Stimulated activated CD4-positive, alpha-beta T cell treated with anti-CD3 and anti-CD28 coated beads, Interleukin-15, amount 100 ng/mL, for 24 hours (primary cell): ENCODE results near the gene GGTLC1.
"Not testable (repeated sequence)": the region's sequence is repeated elsewhere in the genome, so short reads cannot be mapped to it uniquely, and the experiment has no call there.

ENCODE experiments used
- DNase-seq: peaks from one replicate; pipeline ENCODE4 v3.0.0-alpha.2; 2020

Gene GGTLC1

DNA sequence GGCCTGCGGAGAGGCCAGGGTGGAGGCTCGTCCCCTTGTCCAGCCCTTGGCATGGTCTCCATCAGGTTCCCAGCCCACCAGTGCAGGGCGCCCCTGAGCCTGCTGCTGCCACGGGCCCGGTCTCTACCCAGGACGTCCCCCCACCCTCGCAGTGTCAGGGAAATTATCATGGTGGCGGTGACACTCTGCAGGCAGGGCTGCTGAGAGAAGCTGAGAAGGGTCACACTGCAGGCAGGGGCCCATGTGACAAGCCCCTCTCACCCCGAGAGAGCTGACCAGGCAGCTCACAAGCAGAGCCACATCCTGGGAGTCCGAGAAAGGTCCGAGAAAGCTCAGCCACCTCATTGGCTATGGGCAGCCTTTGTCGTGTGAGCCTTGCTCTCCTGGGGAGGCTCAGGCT lies 4.9 kb upstream of the GGTLC1 start:
- DNase-seq = not testable (repeated sequence)

DNA sequence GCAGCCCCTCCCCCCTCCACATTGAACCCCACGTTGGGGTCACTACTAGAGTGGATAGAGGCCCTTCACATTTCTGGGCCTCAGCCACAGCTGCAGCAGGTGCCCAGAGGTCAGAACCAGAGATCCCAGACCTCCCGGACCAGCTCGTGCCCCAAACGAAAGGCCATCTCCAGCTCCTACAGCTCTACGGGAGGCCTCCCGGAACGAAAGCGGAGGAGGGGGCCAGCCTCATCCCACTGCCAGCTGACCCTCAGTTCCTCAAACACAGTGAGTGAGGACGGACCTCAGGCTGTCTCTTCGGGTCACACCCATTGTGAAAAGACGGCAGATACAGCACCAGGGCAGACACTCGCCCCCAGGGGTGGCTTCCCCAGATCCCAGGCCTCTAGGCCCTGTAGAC lies 1.7 kb upstream of the GGTLC1 start:
- not testable (repeated sequence) for DNase-seq

DNA sequence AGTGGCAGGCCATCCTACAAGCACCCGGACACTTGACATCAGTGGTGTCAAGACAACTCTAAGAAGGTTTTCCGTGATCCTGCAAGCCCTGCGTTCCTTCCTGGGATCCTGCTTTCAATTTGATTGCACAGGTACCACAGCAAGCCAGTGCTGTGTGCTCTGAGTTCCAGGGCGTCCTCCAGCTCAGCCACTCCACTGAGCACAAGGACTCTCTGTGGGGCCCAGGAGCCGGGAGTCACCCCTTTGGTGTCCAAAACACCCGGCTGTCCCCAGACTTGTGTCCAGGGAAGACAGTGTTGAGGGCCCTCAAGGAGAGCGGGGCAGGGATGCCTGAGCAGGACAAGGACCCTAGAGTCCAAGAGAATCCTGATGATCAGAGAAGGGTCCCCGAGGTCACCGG lies 387 bp upstream of the GGTLC1 start:
- DNase-seq = not testable (repeated sequence)

DNA sequence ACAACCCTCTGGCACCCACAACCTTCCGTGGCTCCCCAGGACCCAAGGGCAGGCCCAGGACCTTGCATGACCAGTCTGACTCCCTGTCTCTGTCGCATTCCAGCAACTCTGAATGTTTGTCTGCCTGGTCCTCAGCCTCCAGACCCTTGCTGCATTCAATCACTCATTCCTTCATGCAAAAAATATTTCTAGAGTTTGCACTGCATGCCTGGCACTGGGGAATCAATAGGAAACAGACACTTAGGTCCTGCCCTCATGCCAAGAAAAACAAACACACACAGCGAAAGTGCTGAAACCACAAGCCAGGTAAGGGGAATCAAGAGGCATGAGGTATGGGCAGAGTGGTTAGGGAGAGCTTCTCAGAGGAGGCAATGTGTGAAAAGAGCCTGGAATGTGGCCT lies 1.9 kb downstream of the GGTLC1 start:
- not testable (repeated sequence) for DNase-seq

DNA sequence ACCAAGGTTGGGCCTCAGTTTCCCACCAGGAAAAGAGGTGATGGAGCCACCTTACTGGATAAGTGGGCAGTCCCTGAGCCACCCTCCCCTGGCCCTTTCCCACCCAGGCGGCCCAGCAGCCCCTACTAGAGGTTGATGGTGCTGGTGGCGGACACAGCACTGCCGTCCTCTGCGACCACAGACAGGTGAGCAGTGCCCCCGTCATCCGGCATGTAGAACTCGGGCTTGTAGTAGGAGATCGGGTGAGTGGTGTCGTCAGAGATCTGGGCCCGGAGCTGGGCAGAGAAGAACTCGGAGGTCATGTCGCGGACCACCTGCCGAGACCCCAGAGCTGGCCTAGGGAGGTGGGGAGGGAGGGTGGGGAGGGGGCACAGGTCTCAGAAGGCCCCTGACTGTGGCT lies 2.3 kb downstream of the GGTLC1 start:
- DNase-seq = not testable (repeated sequence)

DNA sequence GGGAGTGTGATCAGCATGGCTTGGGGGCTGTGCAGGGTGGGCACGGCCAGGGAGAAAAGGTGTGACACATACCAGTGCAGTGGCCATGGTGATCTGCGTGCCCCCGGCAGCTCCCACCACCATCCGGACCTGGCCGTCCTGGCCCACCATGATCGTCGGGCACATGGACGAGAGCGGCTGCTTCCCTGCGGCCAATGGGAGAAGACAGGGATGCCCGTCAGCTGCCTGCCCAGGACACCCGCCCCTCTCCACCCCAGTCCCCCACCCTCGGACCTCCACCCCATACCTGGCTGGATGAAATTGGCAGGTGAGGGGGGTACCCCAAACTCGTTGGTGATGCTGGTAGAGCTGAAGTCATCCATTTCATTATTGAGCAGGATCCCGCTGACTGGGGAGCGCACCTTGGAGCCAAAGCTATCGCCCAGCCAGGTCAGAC lies 2.8 kb downstream of the GGTLC1 start:
- DNase-seq = not testable (repeated sequence)

DNA sequence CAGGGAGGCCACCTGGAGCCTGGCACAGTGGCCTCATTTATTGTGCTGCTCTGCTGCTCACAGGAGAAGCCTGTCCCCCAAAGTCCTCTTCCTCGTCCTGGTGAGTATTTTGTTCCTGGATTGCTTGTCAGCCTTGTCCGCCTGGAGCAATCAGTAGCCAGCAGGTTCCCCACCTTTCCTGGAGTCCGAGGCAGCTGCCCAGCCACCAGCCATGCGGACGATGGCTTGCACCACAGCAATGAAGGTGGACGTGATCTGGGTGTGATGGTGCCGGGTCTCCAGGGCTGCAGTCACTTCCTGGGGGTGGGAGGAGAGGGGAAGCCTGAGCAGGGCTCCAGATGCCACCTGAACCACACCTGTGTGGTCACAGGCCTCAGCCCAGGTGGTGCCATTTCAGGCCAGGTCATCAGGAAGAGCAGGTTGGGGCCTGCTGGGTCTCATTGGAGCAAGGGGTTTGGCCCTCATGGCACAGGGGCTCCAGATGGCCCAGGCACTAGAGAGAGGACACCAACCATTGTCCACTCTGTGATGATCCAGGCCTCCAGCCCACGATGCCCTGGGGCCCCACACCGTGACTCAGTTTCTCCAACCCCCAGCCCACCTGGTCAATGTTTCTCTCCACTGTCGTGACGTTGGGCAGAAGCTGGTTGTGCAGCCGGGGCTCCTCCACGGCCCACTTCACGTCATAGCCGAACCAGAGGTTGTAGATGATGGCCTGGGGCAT lies 3.4 kb downstream of the GGTLC1 start:
- DNase-seq = not testable (repeated sequence)

DNA sequence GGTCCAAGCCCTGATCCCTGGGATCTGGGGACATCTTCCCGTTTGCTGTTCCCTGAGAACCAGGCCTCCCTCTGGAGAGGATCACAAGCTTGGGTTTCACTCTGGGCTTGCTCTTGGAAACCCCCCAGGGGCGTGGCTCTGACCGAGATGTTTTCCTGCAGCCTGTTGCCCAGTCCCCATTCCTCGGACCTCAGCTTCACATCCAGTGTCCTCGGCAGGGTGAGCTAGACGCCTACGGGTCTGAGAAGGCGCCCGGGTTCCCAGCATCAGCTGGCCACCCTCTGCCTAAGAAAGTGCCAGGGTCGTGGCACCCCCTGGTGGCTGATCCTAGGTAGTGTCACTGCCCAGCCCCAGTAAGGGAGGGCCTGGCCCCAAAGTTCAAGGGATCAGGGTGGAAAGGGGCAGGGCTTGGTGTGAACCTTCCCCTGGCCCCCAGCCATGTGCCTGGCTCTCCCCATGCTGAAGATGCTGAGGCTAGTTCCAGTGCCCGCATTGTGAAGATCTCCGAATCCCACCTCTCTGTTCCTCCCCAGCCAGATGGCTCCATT lies 4.0 kb downstream of the GGTLC1 start:
- DNase-seq = not testable (repeated sequence)

DNA sequence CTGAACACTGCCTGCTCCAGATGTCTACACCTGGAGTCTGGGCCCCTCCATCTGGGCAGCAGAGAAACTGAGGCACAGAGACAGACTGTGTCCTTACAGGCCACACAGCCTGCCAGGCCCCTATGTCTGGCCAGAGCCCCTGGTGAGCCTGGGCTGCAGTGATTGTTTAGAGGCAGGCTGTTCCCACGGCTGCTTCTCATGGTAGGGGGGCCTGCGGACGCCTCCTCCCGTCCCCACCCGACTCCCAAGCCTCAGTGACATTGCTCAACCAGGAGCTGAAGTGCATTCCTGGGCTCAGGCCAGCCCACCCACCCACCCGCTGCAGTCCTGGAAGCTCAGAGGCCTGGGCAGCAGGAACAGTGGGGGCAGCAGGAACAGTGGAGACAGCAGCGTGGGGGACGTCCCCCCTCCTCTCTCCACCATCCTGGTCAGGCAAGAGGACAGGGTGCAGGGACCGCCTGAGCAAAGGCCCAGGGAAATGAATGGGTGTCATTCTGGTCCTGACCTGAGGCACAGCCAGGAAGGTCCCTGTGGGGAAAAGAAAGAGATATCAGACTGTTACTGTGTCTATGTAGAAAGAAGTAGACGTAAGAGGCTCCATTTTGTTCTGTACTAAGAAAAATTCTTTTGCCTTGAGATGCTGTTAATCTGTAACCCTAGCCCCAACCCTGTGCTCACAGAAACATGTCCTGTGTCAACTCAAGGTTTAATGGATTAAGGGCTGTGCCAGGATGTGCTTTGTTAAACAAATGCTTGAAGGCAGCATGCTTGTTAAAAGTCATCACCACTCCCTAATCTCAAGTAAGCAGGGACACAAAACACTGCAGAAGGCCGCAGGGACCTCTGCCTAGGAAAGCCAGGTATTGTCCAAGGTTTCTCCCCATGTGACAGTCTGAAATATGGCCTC lies 6.2 kb downstream of the GGTLC1 start:
- not testable (repeated sequence) for DNase-seq

DNA sequence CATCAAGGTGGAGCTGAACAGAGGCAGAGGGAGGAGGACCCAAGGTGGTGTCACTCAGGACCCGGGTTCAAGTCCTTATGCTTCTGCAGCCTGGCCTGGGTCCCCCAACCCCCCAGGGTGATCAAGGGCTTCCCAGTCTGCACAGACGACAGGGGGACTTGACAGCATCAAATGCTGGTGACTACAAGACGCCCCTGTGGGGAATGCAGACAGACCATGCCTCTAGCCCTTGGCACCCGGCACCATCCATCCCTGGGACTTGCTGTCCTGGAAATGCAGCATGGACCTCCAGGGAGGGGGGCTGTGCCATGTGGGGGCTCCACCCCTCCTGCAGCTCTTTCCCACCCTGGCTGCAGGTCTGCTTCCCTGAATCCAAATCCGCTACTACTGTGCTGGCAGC lies 7.1 kb downstream of the GGTLC1 start:
- DNase-seq = not testable (repeated sequence)

DNA sequence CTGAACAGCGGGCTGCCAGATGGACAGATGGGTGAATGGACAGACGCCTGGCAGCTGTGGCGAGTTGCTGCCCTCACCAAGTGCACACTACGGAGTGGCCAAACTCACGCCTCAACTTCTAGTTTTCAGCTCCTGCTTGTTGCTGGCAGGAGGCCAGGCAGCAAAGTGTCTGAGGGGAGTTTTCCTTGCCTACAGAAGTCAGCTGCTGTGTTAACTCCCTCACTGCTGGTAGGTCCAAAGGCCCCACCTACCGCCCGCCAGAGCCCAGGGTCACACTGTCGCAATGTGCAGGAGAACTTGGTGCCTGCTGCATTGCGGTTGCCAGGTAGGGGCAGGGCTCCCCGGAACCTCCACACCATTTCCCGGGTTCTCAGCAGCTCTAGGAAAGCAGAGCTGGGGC lies 7.6 kb downstream of the GGTLC1 start:
- not testable (repeated sequence) for DNase-seq

DNA sequence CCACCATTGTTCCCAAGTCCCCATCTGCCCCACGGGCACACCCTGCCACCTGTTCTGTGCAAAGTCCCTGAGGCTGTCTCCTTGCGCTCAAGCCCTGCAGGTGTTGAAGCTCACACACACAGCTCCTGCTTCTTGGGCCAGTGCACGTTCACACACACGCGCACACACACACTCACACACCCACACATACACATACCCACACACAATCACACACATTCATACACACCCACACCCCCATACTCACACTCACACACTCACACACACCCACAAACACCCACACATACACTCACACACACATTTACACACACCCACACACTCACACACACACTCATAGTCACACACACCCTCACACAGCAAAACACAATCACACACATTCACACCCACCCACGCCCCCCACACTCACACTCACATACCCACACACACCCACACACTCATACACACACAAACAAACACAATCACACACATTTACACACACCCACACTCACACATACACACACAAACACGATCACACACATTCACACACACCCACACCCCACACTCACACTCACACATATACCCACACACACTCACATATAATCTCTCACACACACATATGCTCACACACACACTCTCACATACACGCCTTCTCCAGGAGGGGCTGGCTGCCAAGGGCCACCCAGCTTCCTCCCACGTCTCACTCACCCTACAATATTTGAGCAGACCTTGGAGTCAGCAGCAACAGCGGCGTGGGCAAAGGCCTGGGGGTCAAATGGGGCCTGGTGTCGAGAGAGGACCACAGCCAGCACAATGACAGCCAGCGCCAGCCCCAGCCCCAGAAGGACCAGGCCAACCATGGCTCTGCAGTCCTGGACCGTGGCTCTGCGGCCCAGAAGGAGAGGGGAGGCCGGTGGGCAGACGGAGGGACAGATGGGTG lies 8.4 kb downstream of the GGTLC1 start:
- DNase-seq = not testable (repeated sequence)

DNA sequence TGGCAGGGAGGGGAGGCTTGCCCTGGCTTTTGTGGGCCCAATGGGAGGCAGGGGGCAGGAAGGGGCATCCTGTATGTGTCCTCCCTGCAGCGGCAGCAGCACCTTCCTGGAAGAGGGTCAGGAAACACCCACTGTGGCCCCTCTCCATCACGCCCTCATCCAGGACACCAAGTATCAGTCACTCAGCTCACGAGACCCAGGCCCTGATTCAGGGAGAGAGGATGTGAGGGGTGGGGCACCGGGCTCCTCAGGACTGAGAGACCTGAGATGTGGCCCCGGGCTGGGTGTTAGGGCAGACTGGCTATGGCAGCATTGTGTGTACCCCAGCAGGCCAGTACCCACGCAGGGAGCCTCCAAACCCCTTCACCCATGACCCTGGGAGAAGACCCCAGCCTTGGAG lies 9.2 kb downstream of the GGTLC1 start:
- not testable (repeated sequence) for DNase-seq

DNA sequence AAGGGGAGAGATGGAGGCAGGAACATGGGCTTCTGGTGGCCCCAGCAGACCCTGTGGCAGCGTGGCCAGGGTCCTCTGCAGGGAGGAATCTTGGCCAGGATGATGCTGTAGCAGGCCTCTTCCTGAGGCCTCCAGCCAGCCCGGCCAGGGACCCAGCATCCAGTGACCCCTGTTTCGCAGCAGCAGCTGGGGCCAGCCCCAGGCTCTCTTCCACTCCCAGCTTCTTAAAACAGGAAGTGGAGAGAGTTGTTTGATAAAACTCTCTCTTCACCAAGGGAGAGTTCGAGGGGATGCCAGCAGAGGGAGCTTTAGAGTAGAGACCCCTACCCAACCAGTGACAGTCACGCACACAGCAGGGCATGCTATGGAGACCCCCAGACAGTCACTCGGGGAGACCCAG lies 10.1 kb downstream of the GGTLC1 start:
- not testable (repeated sequence) for DNase-seq

DNA sequence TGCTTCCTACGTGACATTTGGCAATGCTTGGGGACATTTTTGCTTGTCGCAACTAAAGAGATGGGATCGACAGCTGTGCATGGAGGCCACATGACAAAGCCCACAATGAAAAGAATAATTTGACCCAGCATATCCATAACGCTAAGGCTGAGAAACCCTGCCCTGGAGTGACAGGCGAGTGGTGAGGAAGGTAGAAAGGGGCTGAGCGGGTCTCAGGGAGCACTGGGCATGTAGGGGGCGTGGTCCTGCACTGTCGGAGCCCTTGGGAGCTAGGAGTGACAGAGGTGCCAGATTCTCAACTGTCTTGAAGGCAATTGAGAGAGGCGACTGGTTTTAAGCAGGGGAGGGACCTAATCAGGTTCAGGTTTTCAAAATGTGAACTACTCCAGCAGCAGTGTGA lies 13.6 kb downstream of the GGTLC1 start:
- DNase-seq = no peak

DNA sequence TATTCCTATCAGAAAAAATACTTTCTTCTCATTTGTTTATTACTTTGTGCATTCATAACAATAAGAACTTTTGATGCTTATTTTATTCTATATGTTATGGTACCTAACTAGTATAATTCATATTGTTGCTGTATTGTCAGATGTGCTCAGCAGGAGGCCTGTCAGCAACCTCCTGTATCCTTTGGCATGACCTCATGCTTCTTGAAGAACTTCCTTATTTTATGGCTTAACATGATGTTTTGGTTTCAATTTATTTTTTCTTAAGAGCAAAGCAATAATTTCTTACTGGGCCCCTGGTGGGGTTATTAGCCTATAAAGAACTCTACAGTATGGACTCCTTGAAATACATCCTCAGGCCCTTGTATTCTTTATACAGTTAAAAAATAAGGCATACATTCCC lies 17.3 kb downstream of the GGTLC1 start:
- DNase-seq = no peak

DNA sequence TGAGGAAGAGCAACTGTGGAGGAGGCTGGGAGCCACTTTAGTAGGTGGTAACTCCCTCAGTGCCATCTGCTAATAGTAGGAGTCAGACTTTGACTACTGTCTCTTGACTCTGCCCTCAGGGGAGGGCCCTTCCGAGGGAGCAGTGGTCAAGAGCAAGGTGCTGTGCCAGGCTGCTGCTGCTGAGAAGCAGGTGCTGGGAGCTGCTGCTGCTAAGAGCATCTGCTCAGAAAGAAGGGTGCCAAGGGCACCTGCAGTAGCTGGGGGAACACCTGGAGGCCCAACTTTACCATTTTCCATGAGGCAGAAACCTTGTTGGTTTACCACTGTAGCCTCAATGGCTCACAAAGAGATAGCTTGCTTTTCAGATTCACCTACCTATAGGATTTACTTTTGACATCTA lies 18.5 kb downstream of the GGTLC1 start:
- no peak for DNase-seq

DNA sequence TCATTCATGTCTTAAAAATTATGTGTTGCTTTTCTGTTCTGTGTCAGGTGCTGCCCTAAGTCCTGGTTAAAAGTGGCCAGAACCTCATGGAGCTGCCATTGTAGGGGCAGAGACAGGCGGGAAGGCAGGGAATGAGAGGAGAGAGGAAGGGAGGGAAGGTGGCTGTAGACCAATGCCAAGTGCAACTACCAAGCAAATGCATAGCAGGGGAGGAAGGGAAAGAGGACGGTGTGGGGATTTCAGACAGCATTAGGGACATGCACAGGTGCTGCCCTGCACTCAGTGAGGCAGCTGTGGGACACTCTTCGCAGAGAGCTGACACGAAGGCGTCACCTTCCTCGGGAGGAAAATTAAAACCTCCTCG lies 21.0 kb downstream of the GGTLC1 start:
- no peak for DNase-seq

DNA sequence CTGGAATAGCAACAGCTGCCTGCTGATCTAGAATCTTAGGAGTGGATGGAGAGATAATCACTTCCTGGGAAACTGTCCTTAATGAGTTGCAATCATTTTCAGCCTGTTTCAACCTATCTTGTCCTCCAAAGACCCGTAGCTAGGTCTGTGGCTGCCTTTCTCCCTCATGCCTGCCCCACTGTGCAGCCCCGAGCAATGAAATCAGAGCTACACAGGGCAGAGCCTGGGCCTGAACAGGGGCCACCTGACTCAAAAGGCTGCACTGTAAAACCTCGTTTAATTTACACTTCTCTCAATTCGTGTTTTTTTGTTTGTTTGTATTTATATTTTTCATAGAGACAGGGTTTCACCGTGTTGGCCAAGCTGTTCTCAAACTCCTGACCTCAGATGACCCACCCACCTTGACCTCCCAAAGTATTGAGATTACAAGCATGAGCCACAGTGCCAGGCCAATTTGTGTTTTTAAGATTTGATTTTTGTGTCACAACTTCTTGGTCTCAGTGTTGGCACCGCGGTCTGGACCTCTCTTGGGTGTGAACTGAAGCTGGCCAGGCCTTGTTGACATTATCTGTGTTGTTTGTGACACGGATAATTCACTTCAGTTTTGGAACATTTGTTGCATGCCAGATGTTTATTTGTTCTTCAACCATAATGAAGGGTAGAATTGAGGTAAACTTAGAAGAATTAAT lies 21.5 kb downstream of the GGTLC1 start:
- no peak for DNase-seq

DNA sequence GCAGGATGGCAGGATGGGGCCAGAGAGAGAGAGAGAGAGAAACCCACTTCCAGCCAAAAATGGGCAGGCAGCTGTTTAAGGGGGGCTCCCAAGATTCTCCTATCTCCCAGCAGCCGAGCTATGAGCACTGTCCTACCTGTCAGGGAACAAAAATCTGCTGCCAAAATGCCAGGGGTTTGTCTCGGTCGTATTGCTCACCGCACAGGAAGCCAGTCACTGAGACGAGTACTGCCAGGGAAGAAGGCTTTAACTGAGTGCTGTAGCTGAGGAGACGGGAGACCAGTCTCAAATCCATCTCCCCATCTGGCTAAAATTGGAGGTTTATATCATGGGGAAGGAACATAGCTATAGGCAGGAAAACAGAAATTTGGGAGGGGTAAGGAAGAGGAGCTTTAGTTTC lies 22.3 kb downstream of the GGTLC1 start:
- DNase-seq = no peak

DNA sequence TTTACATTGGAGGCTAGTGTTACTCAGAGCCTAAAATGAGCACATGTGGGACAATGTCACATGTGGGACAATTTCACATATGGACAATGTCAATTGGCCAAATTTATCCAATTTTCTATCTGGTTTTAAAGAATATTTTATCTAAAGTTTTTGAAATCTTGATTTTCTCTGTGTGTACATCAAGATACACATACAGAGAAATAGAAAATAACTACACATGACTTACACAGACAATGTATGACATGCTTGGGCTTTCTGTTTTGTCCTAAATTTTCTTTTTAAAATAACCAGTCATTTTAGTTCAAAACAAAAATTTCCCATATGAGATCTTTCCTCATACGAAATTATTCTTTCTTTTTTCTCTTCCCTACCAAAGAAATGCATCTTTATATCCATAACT lies 24.6 kb downstream of the GGTLC1 start:
- no peak for DNase-seq

DNA sequence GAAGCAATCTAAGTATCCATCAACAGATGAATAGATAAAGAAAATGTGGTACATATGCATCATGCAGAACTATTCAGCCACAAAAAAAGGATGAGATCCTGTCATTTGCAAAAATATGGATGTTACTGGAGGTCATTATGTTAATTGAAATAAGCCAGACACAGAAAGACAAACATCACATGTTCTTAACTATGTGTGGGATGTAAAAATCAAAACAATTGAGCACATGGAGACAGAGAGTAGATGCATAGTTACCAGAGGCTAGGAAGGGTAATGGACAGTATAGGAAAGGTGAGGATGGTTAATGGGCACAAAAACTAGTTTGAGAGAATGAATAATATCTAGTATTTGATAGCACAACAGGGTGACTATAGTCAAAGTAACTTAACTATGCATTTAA lies 26.3 kb downstream of the GGTLC1 start:
- DNase-seq = no peak
